Activated CD4-positive, alpha-beta T cell treated with anti-CD3 and anti-CD28 coated beads for 1 hour (primary cell): ENCODE data around the gene FAM180B.
A peak's percentile ranks its signal among the peaks of the same experiment; 100 is the strongest.

Experiments
- DNase-seq: peaks from one replicate; pipeline ENCODE4 v3.0.0-alpha.2; 2020

FAM180B gene

GRCh38 chr11:47570651-47571356 is 15.7 kb upstream of the FAM180B start:
- no peak for DNase-seq

GRCh38 chr11:47571357-47571729 is 15.1 kb upstream of the FAM180B start:
- DNase-seq = no peak

GRCh38 chr11:47571895-47572294 is 14.6 kb upstream of the FAM180B start:
- no peak for DNase-seq

GRCh38 chr11:47572715-47573255 is 13.7 kb upstream of the FAM180B start:
- DNase-seq = no peak

- no peak for DNase-seq
These were observed 13.2 kb upstream of the FAM180B start for GRCh38 chr11:47573321-47573720.

- no peak for DNase-seq
These were observed 8.9 kb upstream of the FAM180B start for GRCh38 chr11:47577460-47578041.

GRCh38 chr11:47578524-47579494 is 7.7 kb upstream of the FAM180B start, which contains the start of the genes KBTBD4 and NDUFS3:
Gene KBTBD4, minus strand, starts transcription at chr11:47578970. Its CDS starts 19 bp downstream, at chr11:47578951.
Gene NDUFS3, plus strand, starts transcription at chr11:47579074. Its CDS starts 18 bp downstream, at chr11:47579092.
- peak; percentile 84 for DNase-seq

GRCh38 chr11:47583844-47584243 is 2.6 kb upstream of the FAM180B start:
- no peak for DNase-seq

- DNase-seq = no peak
These were observed 700 bp downstream of the FAM180B start for GRCh38 chr11:47587039-47587716.

- DNase-seq = no peak
These were observed 1.3 kb downstream of the FAM180B start for GRCh38 chr11:47587723-47588326.

- no peak for DNase-seq
These were observed 2.6 kb downstream of the FAM180B start for GRCh38 chr11:47589118-47589517.

- DNase-seq = no peak
These were observed 3.1 kb downstream of the FAM180B start for GRCh38 chr11:47589584-47589976.

- no peak for DNase-seq
These were observed 3.7 kb downstream of the FAM180B start for GRCh38 chr11:47589977-47590861.

GRCh38 chr11:47591764-47592163 is 5.3 kb downstream of the FAM180B start:
- DNase-seq = no peak

- no peak for DNase-seq
These were observed 5.8 kb downstream of the FAM180B start for GRCh38 chr11:47592251-47592650.

GRCh38 chr11:47592970-47593369 is 6.5 kb downstream of the FAM180B start:
- no peak for DNase-seq

GRCh38 chr11:47593492-47593933 is 7.0 kb downstream of the FAM180B start:
- DNase-seq = no peak

- DNase-seq = no peak
These were observed 7.7 kb downstream of the FAM180B start, which contains the start of gene C1QTNF4 for GRCh38 chr11:47593934-47594855. Gene C1QTNF4, minus strand, starts transcription at chr11:47594411. Its CDS starts 3,601 bp downstream, at chr11:47590810.

- no peak for DNase-seq
These were observed 8.6 kb downstream of the FAM180B start for GRCh38 chr11:47595029-47595428.

- no peak for DNase-seq
These were observed 9.5 kb downstream of the FAM180B start for GRCh38 chr11:47595967-47596366.
